ENCODE data around the gene KDM2B. TPM values are rescaled to one million over a fixed set of nuclear protein-coding genes. Genes with fewer than 3 reads are reported as not detected.

The KDM2B gene
- total RNA-seq, 1 experiment from 2014 or later: 24.7 TPM

DNA sequence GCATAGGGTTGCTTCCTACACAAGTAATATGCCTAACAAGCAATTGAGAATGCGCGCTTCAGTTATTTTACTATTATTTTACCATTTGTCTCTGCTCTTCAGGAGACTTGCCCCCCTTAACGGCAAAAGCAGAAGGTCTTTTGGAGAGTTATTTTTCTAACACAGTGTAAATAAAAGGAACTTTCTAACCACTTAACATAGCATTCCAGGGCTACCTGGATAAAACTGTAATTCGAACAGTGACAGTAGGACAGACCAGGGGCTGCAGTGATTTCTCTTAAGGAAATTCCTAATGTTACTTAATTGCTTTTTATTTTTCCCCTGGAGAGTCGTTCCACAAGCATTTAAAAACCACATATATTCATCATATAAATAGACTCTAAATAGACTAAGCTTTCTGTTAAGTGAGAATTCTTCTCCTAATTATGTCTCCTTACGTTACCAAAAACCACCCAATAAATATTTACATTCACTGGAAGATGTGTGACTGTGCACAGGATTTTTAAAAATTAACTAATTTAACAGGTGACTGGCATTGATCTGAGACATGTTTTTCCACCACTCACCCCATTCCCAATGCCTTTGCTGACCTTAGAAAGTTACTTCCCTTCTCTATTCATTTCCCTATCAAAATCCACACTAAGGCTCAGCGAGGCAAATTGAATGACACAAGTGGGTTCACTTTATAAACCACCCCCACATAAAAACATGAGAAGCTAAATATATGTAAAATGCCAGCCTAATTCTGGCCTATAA, 108.5 kb downstream of the KDM2B start:
- no peak for DNase-seq
- no peaks in the 10 kb centered on the region for H3K36me3 Mint-ChIP-seq (ENCODE audit: insufficient read depth, unreplicated experiment)
- intact Hi-C loops (cut with micrococcal nuclease; ENCODE audit: unreplicated experiment): no loop called here
- CTCF ChIA-PET: no interaction called here
- TF ChIP-seq, protein P1, sequence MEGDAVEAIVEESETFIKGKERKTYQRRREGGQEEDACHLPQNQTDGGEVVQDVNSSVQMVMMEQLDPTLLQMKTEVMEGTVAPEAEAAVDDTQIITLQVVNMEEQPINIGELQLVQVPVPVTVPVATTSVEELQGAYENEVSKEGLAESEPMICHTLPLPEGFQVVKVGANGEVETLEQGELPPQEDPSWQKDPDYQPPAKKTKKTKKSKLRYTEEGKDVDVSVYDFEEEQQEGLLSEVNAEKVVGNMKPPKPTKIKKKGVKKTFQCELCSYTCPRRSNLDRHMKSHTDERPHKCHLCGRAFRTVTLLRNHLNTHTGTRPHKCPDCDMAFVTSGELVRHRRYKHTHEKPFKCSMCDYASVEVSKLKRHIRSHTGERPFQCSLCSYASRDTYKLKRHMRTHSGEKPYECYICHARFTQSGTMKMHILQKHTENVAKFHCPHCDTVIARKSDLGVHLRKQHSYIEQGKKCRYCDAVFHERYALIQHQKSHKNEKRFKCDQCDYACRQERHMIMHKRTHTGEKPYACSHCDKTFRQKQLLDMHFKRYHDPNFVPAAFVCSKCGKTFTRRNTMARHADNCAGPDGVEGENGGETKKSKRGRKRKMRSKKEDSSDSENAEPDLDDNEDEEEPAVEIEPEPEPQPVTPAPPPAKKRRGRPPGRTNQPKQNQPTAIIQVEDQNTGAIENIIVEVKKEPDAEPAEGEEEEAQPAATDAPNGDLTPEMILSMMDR (IDR thresholded peaks at IDR 0.05; ENCODE audit: unreplicated experiment): no peak
- no peak overlapping the region for H3K27ac Mint-ChIP-seq (ENCODE audit: unreplicated experiment)
- H3K4me3 Mint-ChIP-seq (ENCODE audit: low read depth, unreplicated experiment): no peak overlapping the region
- no peaks in the 10 kb centered on the region for H3K9me3 Mint-ChIP-seq (ENCODE audit: low read depth, unreplicated experiment)
- H3K4me1 Mint-ChIP-seq (ENCODE audit: low read depth, unreplicated experiment): peaks cover 9% of the 10 kb centered on the region
- no peaks in the 10 kb centered on the region for H3K27me3 Mint-ChIP-seq (ENCODE audit: unreplicated experiment)
- no TSS peak for BruUV-seq (replicated peaks)

DNA sequence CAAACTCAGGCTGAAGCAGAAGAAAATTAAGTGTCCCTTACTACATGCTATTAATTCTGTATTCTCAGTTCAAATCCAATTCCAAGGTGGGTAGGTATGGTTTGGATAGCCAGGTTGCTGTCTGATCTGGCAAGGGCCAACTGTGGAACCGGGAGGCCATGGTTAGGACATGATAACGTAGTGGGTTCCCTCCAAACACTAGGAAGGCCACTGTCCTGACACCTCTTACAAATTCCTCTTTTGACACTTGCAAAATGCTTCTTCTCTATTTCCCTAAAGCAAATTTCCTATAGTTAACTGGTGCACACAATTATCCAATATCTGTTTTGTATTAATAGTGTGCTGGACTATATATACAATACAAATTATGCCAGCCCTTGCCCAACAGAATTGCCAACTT, 110.1 kb downstream of the KDM2B start:
- Mint-ChIP-seq H3K27me3 (ENCODE audit: unreplicated experiment) (no peaks in the 10 kb centered on the region), H3K4me1 (ENCODE audit: low read depth, unreplicated experiment) (peaks cover 16% of the 10 kb centered on the region), H3K36me3 (ENCODE audit: insufficient read depth, unreplicated experiment) (peaks cover 8% of the 10 kb centered on the region), H3K4me3 (ENCODE audit: low read depth, unreplicated experiment) (no peak overlapping the region), H3K27ac (ENCODE audit: unreplicated experiment) (no peak overlapping the region), H3K9me3 (ENCODE audit: low read depth, unreplicated experiment) (no peaks in the 10 kb centered on the region)
- TF ChIP-seq, protein P1 (IDR thresholded peaks at IDR 0.05; ENCODE audit: unreplicated experiment): no peak
- CTCF ChIA-PET: no interaction called here
- no peak for DNase-seq
- intact Hi-C loops (cut with micrococcal nuclease; ENCODE audit: unreplicated experiment): no loop called here
- BruUV-seq (replicated peaks): no TSS peak

DNA sequence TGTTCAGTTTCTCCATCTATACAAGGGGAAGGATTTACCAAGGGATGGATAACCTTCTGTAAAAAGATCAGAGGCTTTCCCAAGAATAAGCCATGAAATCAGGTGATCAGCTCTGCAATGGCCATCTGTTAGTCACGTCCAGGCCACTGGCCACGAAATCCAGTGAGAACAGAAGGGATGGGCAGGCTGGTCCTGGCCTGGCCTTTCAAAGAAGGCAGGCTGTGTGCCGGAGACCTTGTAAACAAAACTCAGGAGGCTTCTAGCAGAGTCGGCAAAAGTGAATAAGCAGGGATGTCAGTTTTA, 112.4 kb downstream of the KDM2B start:
- no peak for DNase-seq
- H3K27ac Mint-ChIP-seq (ENCODE audit: unreplicated experiment): no peak overlapping the region
- no TSS peak for BruUV-seq (replicated peaks)
- TF ChIP-seq, protein P1 (IDR thresholded peaks at IDR 0.05; ENCODE audit: unreplicated experiment): no peak
- no peak overlapping the region for H3K4me3 Mint-ChIP-seq (ENCODE audit: low read depth, unreplicated experiment)
- CTCF ChIA-PET: interaction anchor here (0.6 kb wide), 1 partner anchor 159 kb away, joined by 3 read pairs; no protein-coding TSS in a partner anchor
- H3K27me3 Mint-ChIP-seq (ENCODE audit: unreplicated experiment): no peaks in the 10 kb centered on the region
- peaks cover 21% of the 10 kb centered on the region for H3K4me1 Mint-ChIP-seq (ENCODE audit: low read depth, unreplicated experiment)
- no peaks in the 10 kb centered on the region for H3K9me3 Mint-ChIP-seq (ENCODE audit: low read depth, unreplicated experiment)
- peaks cover 11% of the 10 kb centered on the region for H3K36me3 Mint-ChIP-seq (ENCODE audit: insufficient read depth, unreplicated experiment)
- intact Hi-C loops (cut with micrococcal nuclease; ENCODE audit: unreplicated experiment): no loop called here

DNA sequence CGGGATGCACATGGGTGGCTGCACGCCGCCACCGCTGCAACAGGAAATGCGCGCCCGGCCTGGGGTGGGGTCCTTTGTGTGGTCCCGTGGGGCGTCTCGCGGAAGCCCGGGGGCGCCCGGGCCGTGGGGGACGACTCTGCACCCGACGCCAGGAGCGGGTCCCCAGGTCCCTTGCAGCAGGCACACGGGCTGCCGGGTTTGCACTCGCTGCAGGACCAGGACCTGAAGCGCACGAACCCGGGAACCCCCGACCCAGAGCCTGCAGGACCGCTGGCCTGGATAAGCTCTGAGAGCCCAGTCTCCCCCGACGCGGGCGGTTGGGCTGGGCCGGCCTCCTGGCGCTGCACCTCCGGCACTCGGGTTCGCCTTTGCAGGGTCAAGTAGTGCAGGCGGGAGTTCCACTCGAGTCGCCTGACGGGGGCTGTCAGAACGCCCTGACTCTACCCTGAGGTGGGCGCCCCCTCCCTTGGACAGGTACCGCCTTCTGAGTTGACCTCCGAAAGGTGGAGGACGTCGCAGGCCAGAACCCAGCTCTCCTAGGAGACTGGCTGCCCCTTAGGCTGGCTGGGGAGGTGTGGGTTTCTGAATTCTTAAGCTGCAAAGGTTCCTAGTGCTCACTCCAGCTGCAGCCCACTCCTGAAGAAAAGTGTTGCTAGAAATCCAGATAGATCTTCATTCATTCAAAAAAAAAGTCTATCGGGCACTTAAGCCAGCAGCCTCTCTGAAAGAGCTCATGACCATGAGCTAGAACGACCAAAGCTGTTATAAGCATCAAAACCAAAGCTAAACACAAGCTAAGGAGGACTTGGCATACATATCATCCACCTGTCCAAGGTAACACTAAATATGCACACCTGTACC, 113.0 kb downstream of the KDM2B start:
- Mint-ChIP-seq H3K4me1 (ENCODE audit: low read depth, unreplicated experiment) (peaks cover 19% of the 10 kb centered on the region), H3K9me3 (ENCODE audit: low read depth, unreplicated experiment) (no peaks in the 10 kb centered on the region), H3K27ac (ENCODE audit: unreplicated experiment) (no peak overlapping the region), H3K27me3 (ENCODE audit: unreplicated experiment) (no peaks in the 10 kb centered on the region), H3K4me3 (ENCODE audit: low read depth, unreplicated experiment) (peak overlapping the region; percentile 85), H3K36me3 (ENCODE audit: insufficient read depth, unreplicated experiment) (peaks cover 11% of the 10 kb centered on the region)
- peak; percentile 37 for DNase-seq
- TF ChIP-seq, protein P1 (IDR thresholded peaks at IDR 0.05; ENCODE audit: unreplicated experiment): no peak
- CTCF ChIA-PET: interaction anchor here (0.6 kb wide), 1 partner anchor 160 kb away, joined by 3 read pairs; no protein-coding TSS in a partner anchor
- intact Hi-C loops (cut with micrococcal nuclease; ENCODE audit: unreplicated experiment): no loop called here
- BruUV-seq (replicated peaks): no TSS peak
